NCI-H1694 (cell line): ENCODE results near the gene ITGAD.
"Not testable (repeated sequence)": the region's sequence is repeated elsewhere in the genome, so short reads cannot be mapped to it uniquely, and the experiment has no call there.

Source experiments
- DNase-seq: peaks from one replicate; lab custom pipeline; 2025; lab: John Stamatoyannopoulos, UW

The ITGAD gene

DNA sequence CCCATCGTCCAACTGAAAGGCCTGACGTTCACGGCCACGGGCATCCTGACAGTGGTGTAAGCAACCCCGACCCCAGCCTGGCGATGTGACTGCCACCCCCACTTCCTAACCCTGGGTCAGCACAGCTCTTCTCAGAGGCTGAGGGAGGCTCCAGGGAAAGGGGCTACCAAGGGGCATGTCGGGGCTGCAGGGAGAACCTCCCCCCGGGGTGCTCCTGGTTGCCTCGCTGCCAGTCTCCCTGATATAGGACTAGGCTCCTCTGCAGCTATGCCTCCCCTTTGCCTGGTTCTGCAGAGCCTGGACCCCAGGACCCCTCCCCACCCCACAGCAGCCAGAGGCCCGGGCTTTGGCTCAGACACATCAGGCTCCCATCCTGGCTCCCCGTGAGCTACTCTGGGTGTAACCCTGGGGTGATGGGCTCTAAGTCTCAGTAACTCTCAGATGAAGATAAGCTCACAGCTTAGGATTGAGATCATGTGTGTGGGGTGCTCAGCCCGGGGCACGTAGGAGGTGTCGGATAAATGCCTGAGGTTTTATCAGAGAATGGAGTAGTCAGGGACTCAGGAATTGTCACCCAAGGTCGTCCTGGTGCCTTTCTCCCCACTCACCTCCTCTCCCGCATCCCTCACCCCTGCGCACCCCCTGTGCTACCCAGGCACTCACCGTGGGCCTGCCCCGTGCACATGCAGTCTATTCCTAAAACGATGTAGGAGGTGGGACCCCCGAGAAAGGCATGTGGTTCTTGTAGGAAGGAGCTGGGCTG is 10.6 kb downstream of the ITGAD start:
- no peak for DNase-seq

- DNase-seq = no peak
Observed at GRCh38 chr16:31404353-31405064, 11.4 kb downstream of the ITGAD start.

DNA sequence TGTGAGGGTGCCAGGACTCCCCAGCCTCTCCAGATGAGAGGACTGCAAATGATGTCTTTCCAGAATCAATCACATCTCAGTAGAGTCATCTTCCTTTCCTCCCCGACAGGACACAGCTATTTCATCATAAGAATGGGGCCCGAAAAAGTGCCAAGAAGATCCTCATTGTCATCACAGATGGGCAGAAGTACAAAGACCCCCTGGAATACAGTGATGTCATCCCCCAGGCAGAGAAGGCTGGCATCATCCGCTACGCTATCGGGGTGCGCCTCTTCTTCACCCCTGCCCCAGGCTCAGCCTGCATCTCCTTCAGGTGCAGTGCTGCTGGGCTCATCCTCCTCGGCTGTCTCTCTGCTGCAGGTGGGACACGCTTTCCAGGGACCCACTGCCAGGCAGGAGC is 14.3 kb downstream of the ITGAD start:
- DNase-seq = no peak

- no peak for DNase-seq
Observed at GRCh38 chr16:31409433-31409832, 16.3 kb downstream of the ITGAD start.

DNA sequence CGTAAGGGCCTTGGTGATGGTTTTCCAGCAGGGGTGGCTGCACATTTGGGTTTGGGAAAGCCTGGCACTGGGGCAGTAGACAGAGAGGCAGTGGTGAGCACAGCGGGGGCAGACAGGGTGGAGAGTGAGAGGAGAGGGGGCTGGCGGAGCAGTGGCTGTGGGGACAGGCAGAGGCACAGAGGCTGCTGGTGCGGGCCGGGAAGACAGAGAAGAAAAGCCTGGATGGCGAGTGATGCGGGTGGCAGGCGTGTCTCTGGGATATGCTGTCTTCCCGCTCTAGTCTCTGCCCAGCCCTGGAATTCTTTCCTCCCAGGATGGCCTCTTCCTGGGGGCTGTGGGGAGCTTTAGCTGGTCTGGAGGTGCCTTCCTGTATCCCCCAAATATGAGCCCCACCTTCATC is 16.9 kb downstream of the ITGAD start:
- no peak for DNase-seq

- no peak for DNase-seq
Observed at GRCh38 chr16:31411024-31411844, 18.1 kb downstream of the ITGAD start.

GRCh38 chr16:31412750-31413149 is 19.6 kb downstream of the ITGAD start:
- no peak for DNase-seq

GRCh38 chr16:31413381-31413780 is 20.2 kb downstream of the ITGAD start:
- no peak for DNase-seq

GRCh38 chr16:31413943-31414342 is 20.8 kb downstream of the ITGAD start:
- no peak for DNase-seq

DNA sequence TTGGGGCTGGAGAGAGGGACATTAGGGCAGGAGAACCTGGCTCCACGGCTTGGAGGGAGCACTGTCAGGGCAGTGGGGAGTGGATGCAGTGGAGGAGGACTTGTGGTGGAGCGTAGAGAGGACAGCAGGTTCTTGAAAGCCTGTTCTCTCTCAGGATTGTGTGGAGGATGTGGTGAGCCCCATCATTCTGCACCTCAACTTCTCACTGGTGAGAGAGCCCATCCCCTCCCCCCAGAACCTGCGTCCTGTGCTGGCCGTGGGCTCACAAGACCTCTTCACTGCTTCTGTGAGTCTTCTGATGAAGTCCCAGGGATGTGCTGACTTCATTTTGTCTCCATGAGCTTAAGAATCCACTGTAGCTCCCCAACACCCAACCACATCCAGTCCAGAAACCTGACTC is 21.6 kb downstream of the ITGAD start:
- DNase-seq = no peak

GRCh38 chr16:31416371-31416770 is 23.2 kb downstream of the ITGAD start:
- no peak for DNase-seq

GRCh38 chr16:31417036-31417435 is 23.9 kb downstream of the ITGAD start:
- DNase-seq = not testable (repeated sequence)

DNA sequence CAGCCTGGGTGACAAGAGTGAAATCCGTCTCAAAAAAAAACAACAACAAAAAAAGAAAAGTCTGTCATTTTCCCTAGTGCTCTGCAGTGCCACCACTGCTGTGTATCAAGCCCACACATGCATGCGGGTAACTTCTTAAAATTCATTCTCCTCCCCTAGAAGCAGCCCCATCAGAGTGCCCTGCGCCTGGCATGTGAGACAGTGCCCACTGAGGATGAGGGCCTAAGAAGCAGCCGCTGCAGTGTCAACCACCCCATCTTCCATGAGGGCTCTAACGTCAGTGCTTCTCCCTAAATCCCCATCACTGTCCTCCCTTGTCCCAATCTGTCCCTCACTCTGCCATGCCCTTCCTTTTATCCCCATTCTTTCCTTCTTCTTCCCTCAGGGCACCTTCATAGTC is 24.8 kb downstream of the ITGAD start:
- no peak for DNase-seq

- no peak for DNase-seq
Observed at GRCh38 chr16:31420037-31420436, 26.9 kb downstream of the ITGAD start.

DNA sequence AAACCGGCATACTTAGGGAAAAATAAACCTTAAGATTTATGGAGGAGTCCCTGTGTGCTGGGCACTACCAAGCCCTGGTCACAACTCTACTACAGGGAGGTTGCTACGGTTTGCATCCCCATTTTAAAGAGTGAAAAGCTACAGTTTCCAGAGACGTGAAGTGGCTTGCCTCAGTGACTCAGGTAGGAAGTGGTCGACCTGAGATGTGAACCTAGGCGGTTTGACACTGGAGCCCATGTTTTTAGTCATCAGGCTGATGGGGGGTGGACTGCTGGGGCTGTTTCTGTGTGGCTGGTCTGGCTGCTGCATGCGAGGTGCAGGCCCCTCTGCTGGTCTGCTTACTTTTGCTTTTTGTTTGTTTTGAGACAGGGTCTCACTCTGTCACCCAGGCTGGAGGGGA is 28.5 kb downstream of the ITGAD start:
- no peak for DNase-seq

DNA sequence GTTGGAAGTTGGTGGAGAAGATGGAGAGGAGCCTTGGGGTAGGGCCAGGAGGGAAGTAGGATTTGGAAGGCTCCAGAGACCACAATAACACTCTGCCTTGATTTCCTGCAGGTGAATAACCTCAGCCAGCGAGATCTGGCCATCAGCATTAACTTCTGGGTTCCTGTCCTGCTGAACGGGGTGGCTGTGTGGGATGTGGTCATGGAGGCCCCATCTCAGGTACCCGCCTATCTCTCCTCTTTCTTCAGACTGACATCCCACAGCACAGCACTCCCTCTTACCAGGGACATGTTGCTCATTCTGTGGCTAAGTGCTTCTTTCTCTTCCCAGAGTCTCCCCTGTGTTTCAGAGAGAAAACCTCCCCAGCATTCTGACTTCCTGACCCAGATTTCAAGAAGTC is 30.1 kb downstream of the ITGAD start:
- no peak for DNase-seq

DNA sequence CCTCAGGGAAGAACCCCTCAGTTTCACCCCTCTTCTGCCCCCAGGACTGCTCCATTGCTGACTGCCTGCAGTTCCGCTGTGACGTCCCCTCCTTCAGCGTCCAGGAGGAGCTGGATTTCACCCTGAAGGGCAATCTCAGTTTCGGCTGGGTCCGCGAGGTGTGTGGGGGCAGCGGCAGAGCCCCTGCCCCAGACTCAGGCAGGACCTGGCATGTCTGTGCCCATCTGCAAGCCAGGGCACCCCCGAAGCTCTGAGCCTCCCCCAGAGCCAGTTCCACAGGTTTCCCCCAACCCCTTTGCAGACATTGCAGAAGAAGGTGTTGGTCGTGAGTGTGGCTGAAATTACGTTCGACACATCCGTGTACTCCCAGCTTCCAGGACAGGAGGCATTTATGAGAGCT is 30.7 kb downstream of the ITGAD start:
- DNase-seq = no peak

DNA sequence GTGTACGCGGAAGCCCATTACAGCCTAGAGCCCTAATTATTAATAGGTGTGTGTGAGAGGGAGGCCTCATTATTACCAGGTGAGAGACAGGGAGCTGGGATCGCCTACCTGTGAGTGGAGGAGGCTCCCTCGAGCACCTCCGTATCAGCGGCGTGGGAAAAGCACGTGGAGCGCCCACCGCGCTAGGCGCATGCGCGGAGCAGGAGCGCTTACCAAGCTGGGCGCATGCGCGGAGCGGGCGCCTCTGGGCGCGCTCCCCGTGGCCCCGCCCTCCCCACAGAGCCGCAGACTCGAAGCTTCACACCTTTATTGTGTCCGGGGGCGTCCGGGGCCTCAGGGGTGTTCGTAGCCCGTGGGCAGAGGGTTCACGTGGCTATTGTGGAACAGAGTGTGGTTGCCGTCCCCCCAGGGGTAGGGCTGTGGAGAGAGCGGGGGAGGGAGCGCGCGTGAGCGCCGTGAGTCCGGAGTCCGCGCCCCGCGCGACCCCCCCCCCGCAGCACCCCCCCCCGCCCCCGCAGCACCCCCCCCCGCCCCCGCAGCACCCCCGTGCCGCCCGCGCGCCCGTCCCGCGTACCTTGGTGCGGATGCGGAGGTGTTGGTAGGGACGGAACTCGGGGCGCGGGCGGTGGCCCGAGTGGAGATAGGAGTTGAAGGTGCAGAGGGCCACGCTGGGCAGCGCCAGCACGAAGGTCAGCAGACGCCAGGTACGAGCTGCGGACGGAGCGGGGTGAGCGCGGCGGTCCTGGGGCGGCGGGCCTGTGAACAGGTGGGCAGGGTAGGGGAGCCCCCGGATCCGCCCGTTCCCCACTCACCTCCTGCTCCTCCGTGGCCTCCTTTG is 34.5 kb downstream of the ITGAD start:
- no peak for DNase-seq

DNA sequence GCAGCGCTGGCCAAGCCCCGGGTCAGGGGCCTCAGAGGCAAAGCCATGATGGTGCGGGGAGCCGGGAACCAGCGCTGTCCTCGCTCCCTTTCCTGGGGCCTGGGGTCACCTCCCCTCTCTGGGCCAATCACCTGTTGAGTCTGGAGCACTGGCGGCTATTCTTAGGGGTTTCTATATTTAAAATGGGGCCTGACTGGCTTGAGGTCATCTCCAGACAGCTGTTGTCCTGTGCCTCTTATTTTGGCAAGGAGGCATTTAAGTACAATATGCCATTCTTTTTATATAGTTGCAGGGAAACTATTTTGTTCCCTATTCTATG is 35.1 kb downstream of the ITGAD start, which contains the start of gene COX6A2:
Gene COX6A2, minus strand, starts transcription at position 82 of the 319 bp plus-strand sequence. Its CDS starts 35 bp downstream, at position 47.
- no peak for DNase-seq

DNA sequence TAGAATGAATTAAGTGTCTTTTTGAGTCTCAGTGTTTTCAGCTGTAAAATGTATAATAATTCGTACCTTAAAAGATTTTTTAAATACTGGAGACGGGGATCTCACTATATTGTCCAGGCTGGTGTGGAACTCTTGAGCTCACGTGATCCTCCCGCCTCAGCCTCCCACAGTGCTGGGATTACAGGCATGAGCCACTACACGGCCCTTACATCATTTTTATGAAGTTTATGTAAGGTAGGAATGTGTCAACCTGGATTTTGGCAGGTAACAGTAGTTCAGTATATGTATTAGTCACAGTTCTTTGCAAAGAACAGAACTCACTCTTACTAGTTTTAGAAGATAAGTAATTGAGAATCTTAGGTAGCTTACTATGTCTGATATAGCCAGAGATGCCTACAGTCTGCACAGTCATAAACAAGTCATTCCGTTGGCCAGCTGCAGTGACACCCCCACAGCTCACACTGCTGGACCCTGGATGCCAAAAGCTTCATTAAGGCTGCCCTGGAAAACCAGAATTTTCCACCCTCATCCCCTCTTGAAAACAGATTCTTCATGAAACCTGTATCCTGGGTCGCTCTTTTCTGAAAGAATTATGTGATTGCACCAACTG is 35.6 kb downstream of the ITGAD start:
- DNase-seq = no peak

GRCh38 chr16:31429314-31429713 is 36.2 kb downstream of the ITGAD start:
- no peak for DNase-seq

- no peak for DNase-seq
Observed at GRCh38 chr16:31429796-31430195, 36.7 kb downstream of the ITGAD start.
